Kidney (tissue), 14 donors: Measurements from ENCODE around the gene MRNIP. TPM values are rescaled to one million over a fixed set of nuclear protein-coding genes. Genes with fewer than 3 reads are reported as not detected.

Experiments used
- DNase-seq, 5 donors: peaks; one replicate each; pipeline ENCODE4 v3.0.0-alpha.2; 2013 to 2020
- FAIRE-seq: peaks from 2 replicates; lab custom pipeline; 2012; peaks lifted over from hg19 to GRCh38; lab: Jason Lieb, UNC
- H3K27ac ChIP-seq, 2 donors: one replicate each; pipeline ENCODE4 v1.7.0; 2013; ENCODE audit warnings: low read depth in 2 of 2, low read length in 2 of 2, inconsistent platforms in 1 of 2
- H3K27me3 ChIP-seq: one replicate; pipeline ENCODE4 v1.7.1; 2013; ENCODE audit warnings: low read length, inconsistent platforms; ENCODE audit not compliant: control insufficient read depth, insufficient read depth
- H3K36me3 ChIP-seq, 3 donors: one replicate each; pipeline versions ENCODE4 v1.7.0 to v1.7.1; 2013; ENCODE audit warnings: low read length in 3 of 3, control low read depth in 1 of 3, inconsistent platforms in 1 of 3; ENCODE audit not compliant: insufficient read depth in 3 of 3, control insufficient read depth in 2 of 3
- H3K4me1 ChIP-seq, 3 donors: one replicate each; pipeline versions ENCODE4 v1.7.0 to v1.7.1; 2013; ENCODE audit warnings: low read length in 3 of 3, inconsistent platforms in 1 of 3, low read depth in 1 of 3; ENCODE audit not compliant: control insufficient read depth in 2 of 3, insufficient read depth in 2 of 3
- H3K4me3 ChIP-seq, 3 donors: one replicate each; pipeline versions ENCODE4 v1.7.0 to v1.8.1; 2013; ENCODE audit warnings: low read length in 3 of 3, control low read depth in 1 of 3, inconsistent platforms in 1 of 3
- H3K9ac ChIP-seq, 3 donors: one replicate each; pipeline versions ENCODE4 v1.7.0 to v1.7.1; 2013; ENCODE audit warnings: low read length in 3 of 3, control low read depth in 1 of 3, inconsistent platforms in 1 of 3
- H3K9me3 ChIP-seq, 3 donors: one replicate each; pipeline versions ENCODE4 v1.7.0 to v1.7.1; 2013; ENCODE audit warnings: low read length in 3 of 3, control low read depth in 1 of 3, inconsistent platforms in 1 of 3; ENCODE audit not compliant: control insufficient read depth in 2 of 3, insufficient read depth in 1 of 3
- intact Hi-C: fragments of 100-400 bp; cut with DNase I; formaldehyde crosslinking; loops from one replicate; pipeline ENCODE4 v1.11.1; 2022
- polyA plus RNA-seq: library from polyadenylated mRNA; stranded (reverse); fragments of 350-450 nt; fragmentation: Illumina TruSeq; extraction: RNeasy Lipid Tissue Mini Kit (QIAGEN cat#74804); gene quantifications from one replicate; pipeline ENCODE4 v1.2.3, GENCODE V29; 2014; ENCODE audit warnings: low read depth, low replicate concordance; ENCODE audit not compliant: insufficient read depth
- total RNA-seq: library from RNA; stranded (reverse); fragmentation: NEBNext Ultra II Directional; extraction: Animal tissue kit (Norgen Biotek cat#: 25700); gene quantifications from one replicate; pipeline ENCODE4 v1.2.1, GENCODE V29; 2021
- TF ChIP-seq, protein P1 (sequence below): IDR thresholded peaks from 3 replicates; pipeline ENCODE4 v1.5.1; 2012; ENCODE audit warnings: mild to moderate bottlenecking, moderate library complexity, borderline replicate concordance; ENCODE audit not compliant: insufficient read depth; ENCODE audit errors: extremely low read depth
- donor health status: control.
- donor health status: control.
- donor health status: control.
- donor health status: control.
- donor health status: control.
- donor health status: DM: yes; HTN: yes; CAD: no.
- donor health status: Normal renal cell carcinoma (clear cell type).

Gene MRNIP
- total and polyA plus RNA-seq, 2 donors from 2014 or later = 25.3 to 36.6 TPM

DNA sequence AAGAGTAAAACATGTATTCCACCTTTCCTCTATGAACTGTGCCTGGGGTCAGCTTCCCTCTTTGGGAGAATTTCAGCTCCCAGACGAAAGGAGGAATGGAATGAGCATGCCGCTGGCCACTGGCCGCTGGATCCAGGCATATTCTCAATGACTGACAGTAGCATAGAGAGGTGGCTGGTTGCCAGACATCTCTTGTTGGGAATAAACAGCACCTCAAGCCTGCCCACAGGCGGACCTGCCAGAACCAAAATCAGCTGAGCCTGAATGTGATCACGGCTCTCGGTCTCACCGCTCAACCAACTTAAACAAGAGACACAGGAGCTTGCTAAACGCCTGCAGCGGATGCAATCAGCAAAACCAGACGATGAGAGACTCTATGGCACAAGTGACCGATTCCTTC is 28.5 kb upstream of the MRNIP start:
- TF ChIP-seq, protein P1, sequence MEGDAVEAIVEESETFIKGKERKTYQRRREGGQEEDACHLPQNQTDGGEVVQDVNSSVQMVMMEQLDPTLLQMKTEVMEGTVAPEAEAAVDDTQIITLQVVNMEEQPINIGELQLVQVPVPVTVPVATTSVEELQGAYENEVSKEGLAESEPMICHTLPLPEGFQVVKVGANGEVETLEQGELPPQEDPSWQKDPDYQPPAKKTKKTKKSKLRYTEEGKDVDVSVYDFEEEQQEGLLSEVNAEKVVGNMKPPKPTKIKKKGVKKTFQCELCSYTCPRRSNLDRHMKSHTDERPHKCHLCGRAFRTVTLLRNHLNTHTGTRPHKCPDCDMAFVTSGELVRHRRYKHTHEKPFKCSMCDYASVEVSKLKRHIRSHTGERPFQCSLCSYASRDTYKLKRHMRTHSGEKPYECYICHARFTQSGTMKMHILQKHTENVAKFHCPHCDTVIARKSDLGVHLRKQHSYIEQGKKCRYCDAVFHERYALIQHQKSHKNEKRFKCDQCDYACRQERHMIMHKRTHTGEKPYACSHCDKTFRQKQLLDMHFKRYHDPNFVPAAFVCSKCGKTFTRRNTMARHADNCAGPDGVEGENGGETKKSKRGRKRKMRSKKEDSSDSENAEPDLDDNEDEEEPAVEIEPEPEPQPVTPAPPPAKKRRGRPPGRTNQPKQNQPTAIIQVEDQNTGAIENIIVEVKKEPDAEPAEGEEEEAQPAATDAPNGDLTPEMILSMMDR = no peak
- Histone ChIP-seq H3K9me3 (peaks cover 0 to 5% (median 0%) of the 10 kb centered on the region in 3 donors), H3K4me3 (no peak overlapping the region), H3K27ac (no peak overlapping the region), H3K36me3 (peaks cover 7 to 51% (median 38%) of the 10 kb centered on the region in 3 donors), H3K9ac (no peak overlapping the region), H3K27me3 (no peaks in the 10 kb centered on the region), H3K4me1 (no peaks in the 10 kb centered on the region)
- peak in 1 of 5 donors; percentile 18 for DNase-seq
- no peak for FAIRE-seq
- intact Hi-C loops = no loop called here

DNA sequence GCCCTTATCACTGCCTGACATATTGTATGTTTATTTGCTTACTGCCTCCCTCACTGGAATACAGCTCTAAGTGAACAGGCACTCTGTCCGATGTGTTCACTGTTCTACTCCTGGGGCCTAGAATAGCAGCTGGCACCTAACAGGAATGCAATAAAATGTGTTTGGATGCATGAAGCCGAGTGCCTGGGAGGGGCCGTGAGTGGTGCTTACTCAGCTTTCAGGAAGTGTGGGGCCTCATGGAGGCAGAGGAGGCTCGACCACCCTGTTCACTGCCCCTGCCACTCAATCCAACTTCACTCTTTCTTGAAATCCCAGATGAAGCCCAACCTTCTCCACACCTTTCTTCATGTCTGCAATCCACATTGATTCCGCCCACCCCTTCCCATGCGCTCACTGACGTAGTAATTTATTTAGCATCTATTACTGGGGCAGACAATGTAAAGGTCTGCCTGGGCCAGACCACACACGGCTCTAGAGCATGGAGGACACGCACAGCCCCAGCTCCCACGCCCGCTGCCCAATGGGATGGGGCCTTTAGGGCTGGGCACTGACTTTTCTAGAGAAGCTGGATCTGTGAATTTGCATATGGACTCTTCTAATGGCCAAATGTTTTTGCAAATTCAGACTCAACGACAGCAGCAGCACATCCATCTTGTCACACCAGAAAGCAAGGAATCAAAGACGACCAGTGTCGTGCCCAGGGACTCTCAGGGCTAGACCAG is 27.7 kb upstream of the MRNIP start:
- no peak overlapping the region for H3K4me3 ChIP-seq
- peaks cover 0 to 5% (median 0%) of the 10 kb centered on the region in 3 donors for H3K9me3 ChIP-seq
- intact Hi-C loops = no loop called here
- DNase-seq (peak in 1 of 5 donors; percentile 35), FAIRE-seq (no peak)
- peaks cover 7 to 45% (median 33%) of the 10 kb centered on the region in 3 donors for H3K36me3 ChIP-seq
- no peaks in the 10 kb centered on the region for H3K4me1 ChIP-seq
- H3K9ac ChIP-seq = no peak overlapping the region
- H3K27me3 ChIP-seq = no peaks in the 10 kb centered on the region
- TF ChIP-seq, protein P1 = no peak
- no peak overlapping the region for H3K27ac ChIP-seq

DNA sequence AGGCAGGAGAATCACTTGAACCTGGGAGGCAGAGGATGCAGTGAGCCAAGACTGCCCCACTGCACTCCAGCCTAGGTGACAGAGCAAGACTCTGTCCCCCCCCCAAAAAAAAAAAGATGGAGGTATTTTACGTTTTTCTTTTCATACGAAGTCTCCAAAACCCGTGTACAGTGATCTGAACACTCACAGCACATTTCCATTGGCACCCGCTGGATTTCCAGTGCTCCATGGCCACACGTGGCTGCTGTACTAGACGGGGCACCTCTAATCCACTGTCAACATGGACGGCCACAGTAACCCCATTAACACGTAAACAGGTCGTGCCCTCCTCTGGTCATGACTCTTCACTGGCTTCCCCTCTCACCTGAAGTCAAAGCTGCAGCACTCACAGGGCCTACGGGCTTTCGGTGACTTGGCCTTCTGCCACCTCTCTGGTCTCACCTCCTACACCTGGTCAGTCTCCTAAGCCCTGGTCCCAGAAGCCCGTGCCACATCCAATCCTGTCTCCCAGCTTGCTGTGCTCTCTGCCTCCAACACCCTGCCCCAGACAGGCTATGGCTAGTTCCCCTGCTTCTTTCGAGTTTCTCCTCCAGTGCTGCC is 27.0 kb upstream of the MRNIP start:
- Histone ChIP-seq H3K4me3 (no peak overlapping the region), H3K9ac (no peak overlapping the region), H3K27ac (no peak overlapping the region), H3K9me3 (peaks cover 0 to 5% (median 0%) of the 10 kb centered on the region in 3 donors), H3K36me3 (peaks cover 7 to 38% (median 26%) of the 10 kb centered on the region in 3 donors), H3K4me1 (no peaks in the 10 kb centered on the region), H3K27me3 (no peaks in the 10 kb centered on the region)
- FAIRE-seq (no peak), DNase-seq (peak in 1 of 5 donors; percentile 10)
- intact Hi-C loops = no loop called here
- TF ChIP-seq, protein P1 = no peak
